ENCODE results near the gene SRSF2. TPM values are rescaled to one million over a fixed set of nuclear protein-coding genes. Genes with fewer than 3 reads are reported as not detected.
A peak's percentile ranks its signal among the peaks of the same experiment; 100 is the strongest.

Gene SRSF2
- total and polyA plus RNA-seq, 9 of the 15 experiments (the other 6 are each of a cell fraction or from before 2014, with no cell fraction given): 161 to 583 (median 393) TPM

DNA sequence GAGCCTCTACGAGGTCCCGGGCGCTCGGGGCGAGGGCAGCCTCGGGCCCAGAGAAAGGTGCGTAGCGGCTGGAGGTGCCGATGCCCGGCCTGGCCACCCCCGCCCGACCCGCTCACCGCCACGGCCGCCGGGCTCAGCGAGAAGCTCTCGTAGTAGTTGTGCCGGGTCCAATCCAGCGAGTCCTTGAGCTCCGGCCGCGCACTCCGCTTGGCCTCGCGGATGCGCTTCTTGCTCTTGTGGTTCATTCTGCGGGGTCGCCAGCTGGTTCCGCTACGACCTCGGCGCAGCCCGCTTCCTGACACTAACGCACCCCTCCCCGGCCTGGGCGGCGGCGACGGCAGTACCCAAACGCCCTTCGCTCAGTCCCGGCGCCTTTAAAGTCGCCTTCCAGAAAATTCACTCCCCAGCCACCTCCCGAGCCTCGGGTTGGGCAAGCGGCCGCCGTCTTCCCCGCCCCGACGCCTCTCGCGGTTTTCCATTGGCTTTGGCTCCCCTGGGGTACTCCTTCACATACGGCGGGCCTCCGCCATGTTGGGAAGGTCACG lies 10.8 kb downstream of the SRSF2 start, which contains the start of gene JMJD6 (continued):
- TF ChIP-seq CLOCK (CRISPR knock-in tag; IDR thresholded peaks at IDR 0.05; ENCODE audit: borderline replicate concordance) (no peak), ZNF511 (CRISPR knock-in tag; IDR thresholded peaks at IDR 0.05) (0 out of 2 replicates have a peak, but pooled peaks have one; percentile 51), ZSCAN32 (CRISPR knock-in tag; IDR thresholded peaks at IDR 0.05) (no peak), ZNF324 (CRISPR knock-in tag; IDR thresholded peaks at IDR 0.05) (no peak), MAFG (tag; conservative IDR thresholded peaks at IDR 0.05) (no peak), KDM4B (IDR thresholded peaks at IDR 0.05; ENCODE audit: borderline replicate concordance in 2 of 2, low read depth in 1 of 2) (no peak), ZNF512 (tag; IDR thresholded peaks at IDR 0.05) (no peak), NR2F6 (CRISPR knock-in tag; IDR thresholded peaks at IDR 0.05) (no peak), KHSRP (IDR thresholded peaks at IDR 0.05) (0 out of 2 replicates have a peak, but pooled peaks have one; percentile 46), EZH2 (IDR thresholded peaks at IDR 0.05; ENCODE audit: borderline replicate concordance, low read depth, low read length) (no peak), NUFIP1 (IDR thresholded peaks at IDR 0.05; ENCODE audit: partially characterized antibody) (no peak), ZFX (CRISPR knock-in tag; IDR thresholded peaks at IDR 0.05) (peak; percentile 85), ELF2 (CRISPR knock-in tag; IDR thresholded peaks at IDR 0.05) (no peak), ARNT (IDR thresholded peaks at IDR 0.05) (no peak), SREBF2 (CRISPR knock-in tag; IDR thresholded peaks at IDR 0.05) (no peak), MAFK (IDR thresholded peaks at IDR 0.05; ENCODE audit: low read length) (no peak), MCM5 (IDR thresholded peaks at IDR 0.05; ENCODE audit: low read depth) (no peak), ASH1L (IDR thresholded peaks at IDR 0.05; ENCODE audit: borderline replicate concordance, low read depth, partially characterized antibody) (peak; percentile 89)
- TF ChIP-seq, protein P1, sequence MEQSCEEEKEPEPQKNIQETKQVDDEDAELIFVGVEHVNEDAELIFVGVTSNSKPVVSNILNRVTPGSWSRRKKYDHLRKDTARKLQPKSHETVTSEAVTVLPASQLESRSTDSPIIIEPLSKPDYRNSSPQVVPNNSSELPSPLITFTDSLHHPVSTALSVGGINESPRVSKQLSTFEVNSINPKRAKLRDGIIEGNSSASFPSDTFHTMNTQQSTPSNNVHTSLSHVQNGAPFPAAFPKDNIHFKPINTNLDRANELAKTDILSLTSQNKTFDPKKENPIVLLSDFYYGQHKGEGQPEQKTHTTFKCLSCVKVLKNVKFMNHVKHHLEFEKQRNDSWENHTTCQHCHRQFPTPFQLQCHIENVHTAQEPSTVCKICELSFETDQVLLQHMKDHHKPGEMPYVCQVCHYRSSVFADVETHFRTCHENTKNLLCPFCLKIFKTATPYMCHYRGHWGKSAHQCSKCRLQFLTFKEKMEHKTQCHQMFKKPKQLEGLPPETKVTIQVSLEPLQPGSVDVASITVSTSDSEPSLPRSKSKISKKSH (CRISPR knock-in tag; IDR thresholded peaks at IDR 0.05): no peak
- TF ChIP-seq, protein P2, sequence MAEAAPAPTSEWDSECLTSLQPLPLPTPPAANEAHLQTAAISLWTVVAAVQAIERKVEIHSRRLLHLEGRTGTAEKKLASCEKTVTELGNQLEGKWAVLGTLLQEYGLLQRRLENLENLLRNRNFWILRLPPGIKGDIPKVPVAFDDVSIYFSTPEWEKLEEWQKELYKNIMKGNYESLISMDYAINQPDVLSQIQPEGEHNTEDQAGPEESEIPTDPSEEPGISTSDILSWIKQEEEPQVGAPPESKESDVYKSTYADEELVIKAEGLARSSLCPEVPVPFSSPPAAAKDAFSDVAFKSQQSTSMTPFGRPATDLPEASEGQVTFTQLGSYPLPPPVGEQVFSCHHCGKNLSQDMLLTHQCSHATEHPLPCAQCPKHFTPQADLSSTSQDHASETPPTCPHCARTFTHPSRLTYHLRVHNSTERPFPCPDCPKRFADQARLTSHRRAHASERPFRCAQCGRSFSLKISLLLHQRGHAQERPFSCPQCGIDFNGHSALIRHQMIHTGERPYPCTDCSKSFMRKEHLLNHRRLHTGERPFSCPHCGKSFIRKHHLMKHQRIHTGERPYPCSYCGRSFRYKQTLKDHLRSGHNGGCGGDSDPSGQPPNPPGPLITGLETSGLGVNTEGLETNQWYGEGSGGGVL (CRISPR knock-in tag; IDR thresholded peaks at IDR 0.05): no peak
- TF ChIP-seq, protein P3, sequence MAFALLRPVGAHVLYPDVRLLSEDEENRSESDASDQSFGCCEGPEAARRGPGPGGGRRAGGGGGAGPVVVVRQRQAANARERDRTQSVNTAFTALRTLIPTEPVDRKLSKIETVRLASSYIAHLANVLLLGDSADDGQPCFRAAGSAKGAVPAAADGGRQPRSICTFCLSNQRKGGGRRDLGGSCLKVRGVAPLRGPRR (CRISPR knock-in tag; IDR thresholded peaks at IDR 0.05): no peak

All from K562 (cell line).